Glutamatergic neuron (in vitro differentiated cells): ENCODE data around the gene OR1F1. TPM values are rescaled to one million over a fixed set of nuclear protein-coding genes. Genes with fewer than 3 reads are reported as not detected.

ENCODE experiments used
- DNase-seq: peaks from one replicate; pipeline ENCODE4 v3.0.0; 2022
- H3K27ac Mint-ChIP-seq: one replicate; pipeline ENCODE4 v1.8.0; 2020; ENCODE audit warnings: mild to moderate bottlenecking, mixed read lengths, inconsistent platforms; ENCODE audit not compliant: unreplicated experiment
- H3K27me3 Mint-ChIP-seq: one replicate; pipeline ENCODE4 v1.8.0; 2020; ENCODE audit warnings: mild to moderate bottlenecking, moderate library complexity, mixed read lengths, inconsistent platforms; ENCODE audit not compliant: unreplicated experiment
- H3K36me3 Mint-ChIP-seq: one replicate; pipeline ENCODE4 v1.8.0; 2020; ENCODE audit warnings: mild to moderate bottlenecking, mixed read lengths, inconsistent platforms; ENCODE audit not compliant: unreplicated experiment
- H3K4me1 Mint-ChIP-seq: one replicate; pipeline ENCODE4 v1.8.0; 2020; ENCODE audit warnings: mild to moderate bottlenecking, low read depth, mixed read lengths, inconsistent platforms; ENCODE audit not compliant: unreplicated experiment
- H3K4me3 Mint-ChIP-seq: one replicate; pipeline ENCODE4 v1.8.0; 2020; ENCODE audit warnings: mild to moderate bottlenecking, mixed read lengths, inconsistent platforms; ENCODE audit not compliant: unreplicated experiment
- H3K9me3 Mint-ChIP-seq: one replicate; pipeline ENCODE4 v1.8.0; 2020; ENCODE audit warnings: mild to moderate bottlenecking, moderate library complexity, mixed read lengths, inconsistent platforms; ENCODE audit not compliant: unreplicated experiment
- CTCF ChIP-seq: fragments of 200-600 bp; sonication (generic); IDR thresholded peaks from one replicate; pipeline ENCODE4 v1.5.0; 2021; ENCODE audit not compliant: partially characterized antibody, unreplicated experiment
- total RNA-seq: library from RNA; stranded (reverse); fragmentation: NEBNext Ultra II Directional; extraction: Animal tissue kit (Norgen Biotek cat#: 25700); gene quantifications from one replicate; pipeline ENCODE4 v1.2.1, GENCODE V29; 2021; ENCODE audit not compliant: unreplicated experiment

The OR1F1 gene
- total RNA-seq, 1 donor from 2014 or later: not detected

GRCh38 chr16:3252967-3253366 is 65.0 kb downstream of the OR1F1 start:
- H3K36me3 Mint-ChIP-seq: no peaks in the 10 kb centered on the region
- H3K27ac Mint-ChIP-seq: no peak overlapping the region
- peaks cover 1% of the 10 kb centered on the region for H3K9me3 Mint-ChIP-seq
- no peaks in the 10 kb centered on the region for H3K4me1 Mint-ChIP-seq
- no peaks in the 10 kb centered on the region for H3K27me3 Mint-ChIP-seq
- no peak for DNase-seq
- no peak for TF ChIP-seq CTCF
- no peak overlapping the region for H3K4me3 Mint-ChIP-seq

GRCh38 chr16:3254309-3254708 is 66.3 kb downstream of the OR1F1 start:
- no peak for TF ChIP-seq CTCF
- no peak for DNase-seq
- no peaks in the 10 kb centered on the region for H3K4me1 Mint-ChIP-seq
- H3K9me3 Mint-ChIP-seq: peaks cover 1% of the 10 kb centered on the region
- H3K27ac Mint-ChIP-seq: no peak overlapping the region
- H3K36me3 Mint-ChIP-seq: no peaks in the 10 kb centered on the region
- peaks cover 3% of the 10 kb centered on the region for H3K27me3 Mint-ChIP-seq
- H3K4me3 Mint-ChIP-seq: no peak overlapping the region

Other genes starting within 250 kb of the OR1F1 start
- gene KREMEN2, start 223.9 kb upstream of the OR1F1 start, total RNA-seq: 12.8 TPM
- gene PAQR4, start 218.9 kb upstream of the OR1F1 start, total RNA-seq: 69.1 TPM
- gene PKMYT1, start 207.8 kb upstream of the OR1F1 start, total RNA-seq: 8.5 TPM
- gene CLDN9, start 175.3 kb upstream of the OR1F1 start, total RNA-seq: 0.39 TPM
- gene CLDN6, start 170.0 kb upstream of the OR1F1 start, total RNA-seq: 31.1 TPM
- 4.2 TPM for gene TNFRSF12A, start 167.8 kb upstream of the OR1F1 start, total RNA-seq
- gene HCFC1R1, start 164.3 kb upstream of the OR1F1 start, total RNA-seq: 117 TPM
- 30.2 TPM for gene THOC6, start 164.2 kb upstream of the OR1F1 start, total RNA-seq
- not detected for gene BICDL2, start 151.3 kb upstream of the OR1F1 start, total RNA-seq
- gene MMP25, start 141.6 kb upstream of the OR1F1 start, total RNA-seq: not detected
- gene IL32, start 122.6 kb upstream of the OR1F1 start, total RNA-seq: 1.3 TPM
- gene ZSCAN10, start 88.9 kb upstream of the OR1F1 start, total RNA-seq: 0.74 TPM
- 31.6 TPM for gene ZNF205, start 75.6 kb upstream of the OR1F1 start, total RNA-seq
- gene ZNF213, start 53.2 kb upstream of the OR1F1 start, total RNA-seq: 18.7 TPM
- gene ZNF200, start 47.0 kb downstream of the OR1F1 start, total RNA-seq: 12.2 TPM
- not detected for gene MEFV, start 68.4 kb downstream of the OR1F1 start, total RNA-seq
- gene ZNF263, start 95.3 kb downstream of the OR1F1 start, total RNA-seq: 33.1 TPM
- gene TIGD7, start 117.2 kb downstream of the OR1F1 start, total RNA-seq: 8.6 TPM
- 62.4 TPM for gene ZNF75A, start 117.3 kb downstream of the OR1F1 start, total RNA-seq
- not detected for gene OR2C1, start 167.7 kb downstream of the OR1F1 start, total RNA-seq
- 14.9 TPM for gene ZSCAN32, start 212.8 kb downstream of the OR1F1 start, total RNA-seq
- 16.3 TPM for gene ZNF174, start 213.0 kb downstream of the OR1F1 start, total RNA-seq